Endothelial cell of umbilical vein (primary cell): ENCODE results near the gene CAMK2G. TPM values are rescaled to one million over a fixed set of nuclear protein-coding genes. Genes with fewer than 3 reads are reported as not detected.

Source experiments
- BruUV-seq: library from RNA; stranded (reverse); fragments of 400-500 nt; replicated peaks from 2 replicates; lab custom pipeline; 2021; lab: Mats Ljungman, UMichigan
- CTCF ChIA-PET: fragments of 300-600, 350-600 bp; sonication (Branson Sonifier 250); formaldehyde crosslinking; loops from one replicate; lab custom pipeline; 2021; ENCODE audit warnings: antibody characterized with exemption, inconsistent platforms; lab: Charles Lee
- POLR2A ChIA-PET: fragments of 300-600, 350-600 bp; sonication (Branson Sonifier 250); formaldehyde crosslinking; loops from one replicate; lab custom pipeline; 2021; ENCODE audit warnings: antibody characterized with exemption, inconsistent platforms; lab: Charles Lee
- DNase-seq: peaks from one replicate; pipeline ENCODE4 v3.0.0-alpha.2; 2011; ENCODE audit warnings: low read depth, low spot score
- FAIRE-seq: peaks from 2 replicates; lab custom pipeline; 2011; peaks lifted over from hg19 to GRCh38; lab: Jason Lieb, UNC
- H2AFZ ChIP-seq: 2 replicates; pipeline ENCODE4 v1.6.0; 2012; ENCODE audit warnings: low read depth, low read length, control low read depth, inconsistent platforms
- H3K27ac ChIP-seq: 2 replicates; pipeline ENCODE4 v1.5.1; 2011; ENCODE audit warnings: low read depth, mild to moderate bottlenecking, control low read depth, low read length, moderate library complexity; ENCODE audit not compliant: insufficient read depth
- H3K27me3 ChIP-seq, 2 experiments: 2 replicates each; pipeline versions ENCODE4 v1.6.0 to v1.6.1; 2011; ENCODE audit warnings: low read length in 2 of 2, mixed read lengths in 1 of 2; ENCODE audit not compliant: control insufficient read depth in 2 of 2, insufficient read depth in 2 of 2
- H3K36me3 ChIP-seq, 2 experiments: 2 replicates in 1 of 2; 3 replicates in 1 of 2; pipeline ENCODE4 v1.5.1; 2011; ENCODE audit warnings: low read length in 2 of 2, mild to moderate bottlenecking in 1 of 2, moderate library complexity in 1 of 2; ENCODE audit not compliant: control insufficient read depth in 2 of 2, insufficient read depth in 2 of 2; ENCODE audit errors: extremely low read depth in 1 of 2
- H3K4me1 ChIP-seq: 3 replicates; pipeline ENCODE4 v1.5.1; 2011; ENCODE audit warnings: mild to moderate bottlenecking, low read length; ENCODE audit not compliant: control insufficient read depth, insufficient read depth; ENCODE audit errors: extremely low read depth
- H3K4me2 ChIP-seq: 2 replicates; pipeline ENCODE4 v1.6.1; 2011; ENCODE audit warnings: low read length, control low read depth, mixed read lengths; ENCODE audit not compliant: insufficient read depth
- H3K4me3 ChIP-seq, 3 experiments: fragments of 200-600 bp in 1 of 3; sonication (generic), shearing (Covaris generic) in 1 of 3; replicated peaks in 1 of 3; 2 replicates each; pipeline ENCODE4 v1.5.1; 2011 to 2016; ENCODE audit warnings: control low read depth in 3 of 3, low read length in 3 of 3, mild to moderate bottlenecking in 2 of 3, inconsistent platforms in 1 of 3, low read depth in 1 of 3, moderate library complexity in 1 of 3; ENCODE audit not compliant: insufficient read depth in 1 of 3
- H3K79me2 ChIP-seq: 2 replicates; pipeline ENCODE4 v1.6.0; 2012; ENCODE audit warnings: low read length, inconsistent platforms; ENCODE audit not compliant: control insufficient read depth, insufficient read depth
- H3K9ac ChIP-seq: replicated peaks from 2 replicates; pipeline ENCODE3; 2011; ENCODE audit warnings: low read length, control low read depth; ENCODE audit not compliant: insufficient read depth; ENCODE audit errors: extremely low read depth
- H3K9me1 ChIP-seq: replicated peaks from 3 replicates; pipeline ENCODE4 v1.6.0; 2011; ENCODE audit warnings: mild to moderate bottlenecking, low read length; ENCODE audit not compliant: control insufficient read depth, insufficient read depth; ENCODE audit errors: extremely low read depth
- H3K9me3 ChIP-seq: replicated peaks from 2 replicates; pipeline ENCODE4 v1.5.1; 2012; ENCODE audit warnings: low read length, inconsistent platforms; ENCODE audit not compliant: control insufficient read depth, insufficient read depth
- H4K20me1 ChIP-seq: replicated peaks from 2 replicates; pipeline ENCODE3; 2011; ENCODE audit warnings: mild to moderate bottlenecking, low read length; ENCODE audit not compliant: control insufficient read depth, insufficient read depth; ENCODE audit errors: extremely low read depth
- CTCF ChIP-seq, 2 donors: IDR thresholded peaks; 1 replicate in 1 of 2; 2 replicates in 1 of 2; pipeline ENCODE4 v1.5.1; 2011; ENCODE audit warnings: low read length in 2 of 2, mild to moderate bottlenecking in 2 of 2, moderate library complexity in 2 of 2, control low read depth in 1 of 2, inconsistent platforms in 1 of 2, low read depth in 1 of 2; ENCODE audit not compliant: insufficient read depth in 1 of 2; ENCODE audit errors: extremely low read depth in 1 of 2
- FOS ChIP-seq: IDR thresholded peaks from 2 replicates; pipeline ENCODE4 v1.6.1; 2011; ENCODE audit warnings: mild to moderate bottlenecking, low read length, moderate library complexity, borderline replicate concordance; ENCODE audit not compliant: insufficient read depth
- GATA2 ChIP-seq: IDR thresholded peaks from 2 replicates; pipeline ENCODE4 v1.7.0; 2011; ENCODE audit warnings: low read depth, mild to moderate bottlenecking, moderate library complexity, mixed read lengths, low read length; ENCODE audit not compliant: insufficient read length, insufficient read depth
- JUN ChIP-seq: IDR thresholded peaks from 2 replicates; pipeline ENCODE4 v1.6.1; 2011; ENCODE audit warnings: borderline replicate concordance, low read depth; ENCODE audit not compliant: insufficient read length, insufficient read depth
- MYC ChIP-seq: IDR thresholded peaks from one replicate; pipeline ENCODE4 v1.6.1; 2011; ENCODE audit warnings: mild to moderate bottlenecking, low read depth, low read length
- POLR2A ChIP-seq: IDR thresholded peaks from 2 replicates; pipeline ENCODE4 v1.6.1; 2012; ENCODE audit warnings: low read depth, mild to moderate bottlenecking, control low read depth, low read length
- dilution Hi-C: fragments of 300-500 bp; cut with MboI; formaldehyde crosslinking; loops from one replicate; pipeline ENCODE4 v1.15.0; 2019; ENCODE audit warnings: low sequenced_read_pairs; ENCODE audit not compliant: extremely low pct_ligation_motif_present
- intact Hi-C: fragments of 100-400 bp; cut with micrococcal nuclease; formaldehyde crosslinking; loops from one replicate; pipeline ENCODE4 v1.10.0; 2022
- polyA plus RNA-seq, 4 experiments: library from polyadenylated mRNA; depleted of rRNA in 3 of 4; stranded (reverse) in 3 of 4; unstranded in 1 of 4; fragments of >200 nt; gene quantifications; 2 replicates each; pipeline versions ENCODE4 v1.2.1 to v1.2.3, GENCODE V29; 2011 to 2012; ENCODE audit warnings: missing spikeins in 1 of 4
- total RNA-seq: library from RNA; stranded (reverse); gene quantifications from 2 replicates; pipeline ENCODE4 v1.2.3, GENCODE V29; 2021

CAMK2G gene
- total and polyA plus RNA-seq, 2 donors (not counting 3 experiments of a cell fraction or from before 2014, with no cell fraction given): 27.2 to 33.6 TPM

- H2AFZ ChIP-seq: no peak overlapping the region
These were observed 36.3 kb downstream of the CAMK2G start for GRCh38 chr10:73838008-73838567.

More at GRCh38 chr10:73838008-73838567, 36.3 kb downstream of the CAMK2G start:
- no peak for DNase-seq
- Histone ChIP-seq H3K9me3 (no peaks in the 10 kb centered on the region), H3K9ac (no peak overlapping the region), H3K79me2 (no peaks in the 10 kb centered on the region), H4K20me1 (no peaks in the 10 kb centered on the region), H3K27me3 (no peaks in the 10 kb centered on the region), H3K4me1 (peaks cover 31% of the 10 kb centered on the region), H3K4me2 (no peak overlapping the region), H3K9me1 (no peaks in the 10 kb centered on the region), H3K27ac (no peak overlapping the region), H3K36me3 (peaks cover 0 to 2% of the 10 kb centered on the region in 2 experiments), H3K4me3 (no peak overlapping the region)
- ChIA-PET CTCF (interaction anchor here (0.6 to 6.0 kb wide), 3 partner anchors 17 to 26 kb away, joined by 4 to 54 read pairs (median 6); no protein-coding TSS in a partner anchor), POLR2A (interaction anchor here (0.5 kb wide), 1 partner anchor 18 kb away, joined by 6 read pairs; no protein-coding TSS in a partner anchor)
- intact Hi-C loops (no loop called here), dilution Hi-C loops (no loop called here)
- BruUV-seq: no TSS peak
- no peak for TF ChIP-seq MYC
- TF ChIP-seq FOS: no peak
- no peak for TF ChIP-seq CTCF (IDR thresholded peaks at IDR 0.05; ENCODE audit: extremely low read depth in 1 of 2, insufficient read depth in 1 of 2, low read depth in 1 of 2, low read length in 2 of 2)
- no peak for TF ChIP-seq GATA2
- TF ChIP-seq POLR2A: no peak
- TF ChIP-seq JUN: no peak
- FAIRE-seq: peak; percentile 15
